Uterus (tissue), 2 donors: ENCODE data around the gene HOXA6.

ENCODE experiments used
- POLR2A ChIP-seq, 2 donors: fragments of 450-650 bp; IDR thresholded peaks; one replicate each; pipeline ENCODE4 v1.6.1; 2016; ENCODE audit warnings: antibody characterized with exemption in 2 of 2, mild to moderate bottlenecking in 1 of 2, moderate library complexity in 1 of 2
- TF ChIP-seq, protein P1 (sequence below), 4 experiments: fragments of 200-600 bp in 2 of 4; fragments of 450-650 bp in 2 of 4; sonication (generic) in 2 of 4; IDR thresholded peaks; one replicate each; pipeline ENCODE4 v1.5.1; 2016 to 2019; ENCODE audit warnings: antibody characterized with exemption in 4 of 4, mild to moderate bottlenecking in 2 of 4, moderate library complexity in 1 of 4

DNA sequence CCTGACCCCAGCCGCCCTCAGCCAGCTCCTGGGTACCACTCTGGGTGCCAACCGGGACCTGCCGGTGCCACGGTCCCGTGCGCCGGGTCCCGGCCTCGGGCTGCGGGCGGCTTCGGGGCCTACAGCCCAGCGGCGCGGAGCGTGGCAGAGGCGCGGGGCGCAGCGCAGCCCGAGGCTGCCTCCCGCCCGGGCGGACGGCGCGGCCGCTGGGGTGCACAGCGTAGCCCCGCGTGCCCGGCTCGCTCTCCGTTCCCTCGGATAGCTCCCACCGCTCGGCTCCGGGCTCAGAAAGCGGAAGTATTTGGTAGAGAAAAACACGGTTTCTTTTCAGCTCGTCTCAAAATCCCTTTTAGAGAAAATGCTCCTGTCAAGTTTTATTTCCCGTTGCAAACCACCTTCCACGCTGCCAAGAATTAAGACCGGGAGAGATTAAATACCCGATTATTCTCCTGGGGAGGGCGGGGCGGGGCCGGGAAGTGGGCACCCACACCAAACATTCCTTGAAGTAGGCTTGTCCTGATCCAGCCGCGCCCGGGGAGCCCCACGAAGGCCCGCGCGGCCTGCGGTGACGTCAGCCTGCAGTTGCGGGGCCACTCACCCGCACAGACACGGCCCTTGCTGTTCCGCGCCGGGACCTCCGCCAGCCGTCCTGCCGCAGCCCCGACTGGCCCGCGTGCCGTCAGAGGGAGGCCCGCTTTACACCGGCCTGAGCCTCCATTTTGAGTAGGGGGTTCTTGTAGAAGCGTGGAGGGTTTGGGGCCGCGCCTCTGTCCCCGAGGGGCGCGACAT lies 45.2 kb upstream of the HOXA6 start:
- TF ChIP-seq, protein P1, sequence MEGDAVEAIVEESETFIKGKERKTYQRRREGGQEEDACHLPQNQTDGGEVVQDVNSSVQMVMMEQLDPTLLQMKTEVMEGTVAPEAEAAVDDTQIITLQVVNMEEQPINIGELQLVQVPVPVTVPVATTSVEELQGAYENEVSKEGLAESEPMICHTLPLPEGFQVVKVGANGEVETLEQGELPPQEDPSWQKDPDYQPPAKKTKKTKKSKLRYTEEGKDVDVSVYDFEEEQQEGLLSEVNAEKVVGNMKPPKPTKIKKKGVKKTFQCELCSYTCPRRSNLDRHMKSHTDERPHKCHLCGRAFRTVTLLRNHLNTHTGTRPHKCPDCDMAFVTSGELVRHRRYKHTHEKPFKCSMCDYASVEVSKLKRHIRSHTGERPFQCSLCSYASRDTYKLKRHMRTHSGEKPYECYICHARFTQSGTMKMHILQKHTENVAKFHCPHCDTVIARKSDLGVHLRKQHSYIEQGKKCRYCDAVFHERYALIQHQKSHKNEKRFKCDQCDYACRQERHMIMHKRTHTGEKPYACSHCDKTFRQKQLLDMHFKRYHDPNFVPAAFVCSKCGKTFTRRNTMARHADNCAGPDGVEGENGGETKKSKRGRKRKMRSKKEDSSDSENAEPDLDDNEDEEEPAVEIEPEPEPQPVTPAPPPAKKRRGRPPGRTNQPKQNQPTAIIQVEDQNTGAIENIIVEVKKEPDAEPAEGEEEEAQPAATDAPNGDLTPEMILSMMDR (IDR thresholded peaks at IDR 0.05), result no peak
- TF ChIP-seq POLR2A (IDR thresholded peaks at IDR 0.05), result no peak
